SU-DHL-6 (cell line): ENCODE data around the gene KCP.

Experiments used
- H2AFZ ChIP-seq: fragments of 200-600 bp; sonication (generic); 2 replicates; pipeline ENCODE4 v1.6.1; 2014; ENCODE audit warnings: low read depth, mild to moderate bottlenecking, moderate library complexity, mixed read lengths, antibody characterized with exemption, low read length; ENCODE audit not compliant: severe bottlenecking
- H3F3A ChIP-seq: fragments of 200-600 bp; shearing (Covaris generic); 2 replicates; pipeline ENCODE4 v1.6.0; 2016; ENCODE audit warnings: antibody characterized with exemption, mild to moderate bottlenecking; ENCODE audit not compliant: insufficient read depth
- H3K27ac ChIP-seq: fragments of 200-600 bp; sonication (generic); 2 replicates; pipeline ENCODE4 v1.5.1; 2016; ENCODE audit warnings: low read depth, mild to moderate bottlenecking, low read length, moderate library complexity, mixed read lengths
- H3K27me3 ChIP-seq: fragments of 200-600 bp; sonication (generic), shearing (Covaris generic); 2 replicates; pipeline ENCODE4 v1.6.0; 2014; ENCODE audit warnings: mild to moderate bottlenecking, low read length
- H3K36me3 ChIP-seq: fragments of 200-600 bp; sonication (generic); 2 replicates; pipeline ENCODE4 v1.6.1; 2014; ENCODE audit warnings: mild to moderate bottlenecking, low read length, mixed read lengths
- H3K4me2 ChIP-seq: fragments of 300-600, 200-600 bp; shearing (Covaris generic), sonication (generic); 2 replicates; pipeline ENCODE4 v1.6.0; 2014; ENCODE audit warnings: low read length, low read depth, mild to moderate bottlenecking; ENCODE audit not compliant: poor library complexity, severe bottlenecking
- H3K4me3 ChIP-seq: fragments of 200-600 bp; sonication (generic); 2 replicates; pipeline ENCODE4 v1.5.1; 2014; ENCODE audit warnings: antibody characterized with exemption, low read length, mild to moderate bottlenecking, mixed read lengths; ENCODE audit not compliant: insufficient read depth, poor library complexity, severe bottlenecking
- H3K79me2 ChIP-seq: fragments of 200-600 bp; sonication (generic); 2 replicates; pipeline ENCODE4 v1.6.1; 2014; ENCODE audit warnings: mild to moderate bottlenecking, low read length, moderate library complexity; ENCODE audit not compliant: insufficient read depth
- H3K9ac ChIP-seq: fragments of 200-600 bp; sonication (generic); 2 replicates; pipeline ENCODE4 v1.7.0; 2014; ENCODE audit warnings: mild to moderate bottlenecking, low read length
- H3K9me2 ChIP-seq: fragments of 200-600 bp; sonication (generic); replicated peaks from 2 replicates; pipeline ENCODE4 v1.6.1; 2014; ENCODE audit warnings: low read length; ENCODE audit not compliant: insufficient read depth
- H3K9me3 ChIP-seq: fragments of 200-600 bp; sonication (generic); 2 replicates; pipeline ENCODE4 v1.6.1; 2014; ENCODE audit warnings: low read length, mixed read lengths; ENCODE audit not compliant: insufficient read depth
- H4K20me1 ChIP-seq: fragments of 200-600 bp; sonication (generic); 2 replicates; pipeline ENCODE4 v1.6.1; 2014; ENCODE audit warnings: low read depth, mild to moderate bottlenecking, antibody characterized with exemption, low read length, moderate library complexity, mixed read lengths
- CTCF ChIP-seq: fragments of 200-600 bp; sonication (generic); IDR thresholded peaks from one replicate; pipeline ENCODE4 v1.5.1; 2017; ENCODE audit warnings: antibody characterized with exemption, mild to moderate bottlenecking, low read length, moderate library complexity; ENCODE audit not compliant: insufficient read depth, poor library complexity, severe bottlenecking
- EZH2phosphoT487 ChIP-seq: fragments of 200-600 bp; sonication (generic), shearing (Covaris generic); conservative IDR thresholded peaks from 2 replicates; pipeline ENCODE4 v1.6.1; 2018; ENCODE audit warnings: mild to moderate bottlenecking, antibody characterized with exemption, low read length, moderate library complexity, mixed read lengths

Gene KCP

GRCh38 chr7:128920913-128921582 lies 10.5 kb upstream of the KCP start:
- no peak for TF ChIP-seq EZH2phosphoT487
- no peaks in the 10 kb centered on the region for H3K9me3 ChIP-seq
- H3K4me3 ChIP-seq, result no peak overlapping the region
- H3K36me3 ChIP-seq, result no peaks in the 10 kb centered on the region
- no peaks in the 10 kb centered on the region for H3K27me3 ChIP-seq
- H2AFZ ChIP-seq, result no peak overlapping the region
- no peaks in the 10 kb centered on the region for H4K20me1 ChIP-seq
- H3K9me2 ChIP-seq, result no peaks in the 10 kb centered on the region
- H3K79me2 ChIP-seq, result no peaks in the 10 kb centered on the region
- H3K4me2 ChIP-seq, result no peak overlapping the region
- no peaks in the 10 kb centered on the region for H3F3A ChIP-seq
- no peak overlapping the region for H3K9ac ChIP-seq
- H3K27ac ChIP-seq, result no peak overlapping the region

- Histone ChIP-seq H3K9ac (no peak overlapping the region), H3K9me3 (no peaks in the 10 kb centered on the region), H3K79me2 (no peaks in the 10 kb centered on the region), H3K36me3 (no peaks in the 10 kb centered on the region), H3K4me2 (no peak overlapping the region), H3K27me3 (no peaks in the 10 kb centered on the region), H2AFZ (no peak overlapping the region), H3F3A (no peaks in the 10 kb centered on the region), H3K9me2 (no peaks in the 10 kb centered on the region), H3K27ac (no peak overlapping the region), H4K20me1 (no peaks in the 10 kb centered on the region), H3K4me3 (no peak overlapping the region)
- TF ChIP-seq EZH2phosphoT487, result no peak
- TF ChIP-seq CTCF, result no peak
Measured at GRCh38 chr7:128919881-128920799, 9.6 kb upstream of the KCP start.

- Histone ChIP-seq H4K20me1 (no peaks in the 10 kb centered on the region), H3K27me3 (no peaks in the 10 kb centered on the region), H3K4me2 (no peak overlapping the region)
Measured at GRCh38 chr7:128919241-128919640, 8.7 kb upstream of the KCP start.

More at GRCh38 chr7:128919241-128919640, 8.7 kb upstream of the KCP start:
- H3K4me3 ChIP-seq, result no peak overlapping the region
- no peak overlapping the region for H3K27ac ChIP-seq
- H3K79me2 ChIP-seq, result no peaks in the 10 kb centered on the region
- no peak overlapping the region for H3K9ac ChIP-seq
- no peaks in the 10 kb centered on the region for H3K36me3 ChIP-seq
- H3K9me3 ChIP-seq, result no peaks in the 10 kb centered on the region
- no peak for TF ChIP-seq EZH2phosphoT487
- no peak for TF ChIP-seq CTCF
- H3F3A ChIP-seq, result no peaks in the 10 kb centered on the region
- no peaks in the 10 kb centered on the region for H3K9me2 ChIP-seq
- no peak overlapping the region for H2AFZ ChIP-seq
